ENCODE data around the gene UBE2L6.

Gene UBE2L6

GRCh38 chr11:57530215-57530595 is 37.3 kb downstream of the UBE2L6 start:
- DNase-seq (ENCODE audit: low read depth) = no peak

GRCh38 chr11:57529012-57529411 is 38.5 kb downstream of the UBE2L6 start:
- no peak for DNase-seq (ENCODE audit: low read depth)

- DNase-seq (ENCODE audit: low read depth) = peak; percentile 48
Measured at GRCh38 chr11:57527056-57527631, 40.3 kb downstream of the UBE2L6 start.

GRCh38 chr11:57523419-57523818 is 44.1 kb downstream of the UBE2L6 start:
- no peak for DNase-seq (ENCODE audit: low read depth)

- no peak for DNase-seq (ENCODE audit: low read depth)
Measured at GRCh38 chr11:57521116-57521515, 46.4 kb downstream of the UBE2L6 start.

GRCh38 chr11:57516061-57516443 is 51.4 kb downstream of the UBE2L6 start:
- DNase-seq (ENCODE audit: low read depth) = no peak

- DNase-seq (ENCODE audit: low read depth) = no peak
Measured at GRCh38 chr11:57515332-57516060, 52.0 kb downstream of the UBE2L6 start, which contains the start of gene SLC43A1. SLC43A1 (minus strand) TSS chr11:57515702; CDS start chr11:57514111, 1,591 bp downstream.

- DNase-seq (ENCODE audit: low read depth) = peak; percentile 17
Measured at GRCh38 chr11:57514538-57515331, 52.7 kb downstream of the UBE2L6 start.

- peak; percentile 16 for DNase-seq (ENCODE audit: low read depth)
Measured at GRCh38 chr11:57513911-57514537, 53.4 kb downstream of the UBE2L6 start.

GRCh38 chr11:57513452-57513795 is 54.0 kb downstream of the UBE2L6 start:
- DNase-seq (ENCODE audit: low read depth) = no peak

- DNase-seq (ENCODE audit: low read depth) = no peak
Measured at GRCh38 chr11:57512646-57513451, 54.6 kb downstream of the UBE2L6 start.

GRCh38 chr11:57511741-57512430 is 55.6 kb downstream of the UBE2L6 start:
- DNase-seq (ENCODE audit: low read depth) = no peak

- no peak for DNase-seq (ENCODE audit: low read depth)
Measured at GRCh38 chr11:57508341-57509170, 58.9 kb downstream of the UBE2L6 start.

- DNase-seq (ENCODE audit: low read depth) = no peak
Measured at GRCh38 chr11:57506522-57506921, 61.0 kb downstream of the UBE2L6 start.

- no peak for DNase-seq (ENCODE audit: low read depth)
Measured at GRCh38 chr11:57504511-57504910, 63.0 kb downstream of the UBE2L6 start.

GRCh38 chr11:57502870-57503269 is 64.6 kb downstream of the UBE2L6 start:
- no peak for DNase-seq (ENCODE audit: low read depth)

- no peak for DNase-seq (ENCODE audit: low read depth)
Measured at GRCh38 chr11:57502376-57502775, 65.1 kb downstream of the UBE2L6 start.

- DNase-seq (ENCODE audit: low read depth) = no peak
Measured at GRCh38 chr11:57501953-57502352, 65.5 kb downstream of the UBE2L6 start.
